Measurements from ENCODE around the gene IDI2.

The IDI2 gene

DNA sequence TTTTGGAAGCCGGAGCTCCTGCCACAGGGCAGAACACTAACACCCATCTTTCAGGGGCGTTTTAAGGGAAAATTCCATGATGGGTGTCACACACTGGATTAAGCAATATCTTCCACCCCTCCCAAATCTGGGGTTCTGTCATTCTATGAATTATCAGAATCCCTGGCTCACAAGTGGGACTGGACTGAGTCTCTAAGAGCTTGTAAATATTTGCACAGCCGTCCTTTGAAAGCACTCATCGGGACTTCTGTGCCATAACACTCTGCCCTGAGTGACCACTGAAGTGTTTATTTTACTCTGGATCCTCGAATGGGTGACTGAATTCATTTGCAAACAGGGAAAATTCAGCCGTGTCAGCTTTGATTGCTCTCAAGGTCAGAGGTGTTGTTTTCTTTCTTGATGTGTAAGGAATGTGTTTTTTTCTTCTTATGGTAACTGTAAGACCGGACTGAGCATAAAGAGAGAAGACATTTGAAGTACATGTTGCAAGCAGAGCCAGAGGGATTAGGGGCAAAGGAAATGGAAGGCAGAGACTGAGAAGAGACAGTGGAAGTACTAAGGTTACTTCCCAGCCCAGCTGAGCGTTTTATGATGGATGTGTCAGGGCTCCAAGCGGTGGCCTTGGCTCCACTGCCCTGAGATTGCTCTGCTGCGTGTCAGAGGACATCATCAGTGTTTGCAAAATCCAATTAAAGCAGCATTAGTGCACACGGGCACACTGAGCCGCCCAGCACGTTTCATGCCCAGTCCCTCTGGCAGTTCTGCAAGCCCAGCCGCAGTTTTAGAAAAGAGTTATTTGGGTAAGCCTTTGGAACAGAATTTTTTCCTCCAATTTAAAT is 55.1 kb downstream of the IDI2 start:
- H3K4me3 ChIP-seq (ENCODE audit: low read length), result no peak overlapping the region
- no peak for TF ChIP-seq ZNF274 (IDR thresholded peaks at IDR 0.05; ENCODE audit: low read depth, low read length)

DNA sequence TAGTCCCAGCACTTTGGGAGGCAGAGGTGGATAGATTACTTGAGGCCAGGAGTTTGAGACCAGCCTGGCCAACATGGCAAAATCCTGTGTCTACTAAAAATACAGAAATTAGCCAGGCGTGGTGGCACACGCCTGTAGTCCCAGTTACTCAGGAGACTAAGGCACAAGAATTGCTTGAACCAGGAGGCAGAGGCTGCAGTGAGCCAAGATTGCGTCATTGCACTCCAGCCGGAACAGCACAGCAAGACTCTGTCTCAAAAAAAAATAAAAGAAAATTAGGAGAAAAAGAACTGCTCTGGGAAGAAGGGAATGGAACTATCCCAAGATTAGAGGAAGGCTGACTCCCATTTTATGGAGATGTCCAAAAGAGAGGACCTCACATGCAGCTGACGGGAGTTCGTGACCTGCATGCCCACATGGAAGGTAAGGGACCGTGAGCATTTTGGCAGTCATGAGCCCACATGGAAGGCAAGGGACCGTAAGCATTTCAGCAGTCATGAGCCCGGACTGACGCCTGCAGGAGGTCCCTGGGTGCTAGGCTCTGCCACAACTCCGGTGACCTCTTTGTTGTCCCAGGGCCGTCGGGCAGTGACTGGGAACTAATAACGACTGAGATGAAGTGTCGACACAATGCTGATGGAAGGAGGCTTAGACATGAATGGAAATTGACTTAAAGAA is 56.0 kb downstream of the IDI2 start:
- H3K4me3 ChIP-seq (ENCODE audit: low read length), result no peak overlapping the region
- TF ChIP-seq ZNF274 (IDR thresholded peaks at IDR 0.05; ENCODE audit: low read depth, low read length), result no peak
